HG02852 (cell line): ENCODE measurements around the gene BRSK2.

Experiments
- ATAC-seq: cut with Tn5 transposase; IDR thresholded peaks from one replicate; pipeline ENCODE4 v1.9.1; 2021; ENCODE audit warnings: mild to moderate bottlenecking, moderate library complexity; ENCODE audit not compliant: unreplicated experiment

Gene BRSK2

DNA sequence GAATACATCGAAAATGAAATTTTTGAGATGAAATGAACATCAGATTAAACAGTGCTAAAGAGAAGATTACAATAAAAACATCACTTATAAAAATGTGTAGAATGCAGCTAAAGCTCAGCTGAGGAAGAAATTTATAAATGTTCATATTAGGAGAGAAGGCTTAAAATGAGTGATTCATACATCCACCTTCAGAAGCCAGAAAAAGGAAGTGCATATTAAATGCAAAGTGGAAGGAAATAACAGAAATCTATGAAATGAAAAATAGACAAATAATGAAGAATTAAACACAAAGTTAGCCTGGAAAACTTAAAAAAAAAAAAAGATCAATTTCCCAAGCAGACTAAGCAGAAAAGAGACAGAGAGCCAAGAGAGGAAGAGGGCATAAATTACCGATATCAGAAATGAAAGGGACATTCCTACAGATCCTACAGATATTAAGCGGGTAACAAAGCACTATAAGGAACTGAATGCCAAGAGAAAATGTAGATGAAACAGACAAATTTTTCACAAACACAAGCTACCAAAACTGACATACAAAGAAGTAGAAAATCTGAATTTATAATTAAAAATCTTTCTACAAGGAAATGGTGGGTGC lies 104.0 kb downstream of the BRSK2 start:
- ATAC-seq, result no peak

DNA sequence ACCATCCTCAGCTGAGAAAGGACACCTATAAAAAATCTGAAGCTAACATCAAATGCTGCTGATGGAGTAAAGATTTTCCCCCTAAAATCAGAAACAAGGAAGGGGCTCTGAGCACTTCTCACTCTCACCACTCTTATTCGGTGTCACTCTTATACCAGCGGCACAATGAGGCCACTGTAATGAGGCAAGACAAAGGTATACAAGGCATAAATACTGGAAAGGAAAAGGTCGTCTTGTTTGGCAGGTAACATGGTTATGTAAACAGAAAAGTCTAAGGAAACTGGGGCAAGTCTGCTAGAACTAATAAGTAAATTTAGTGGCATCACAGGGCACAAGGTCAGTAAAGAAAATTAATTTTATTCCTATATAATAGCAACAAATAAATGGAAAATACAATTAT lies 104.9 kb downstream of the BRSK2 start:
- no peak for ATAC-seq

DNA sequence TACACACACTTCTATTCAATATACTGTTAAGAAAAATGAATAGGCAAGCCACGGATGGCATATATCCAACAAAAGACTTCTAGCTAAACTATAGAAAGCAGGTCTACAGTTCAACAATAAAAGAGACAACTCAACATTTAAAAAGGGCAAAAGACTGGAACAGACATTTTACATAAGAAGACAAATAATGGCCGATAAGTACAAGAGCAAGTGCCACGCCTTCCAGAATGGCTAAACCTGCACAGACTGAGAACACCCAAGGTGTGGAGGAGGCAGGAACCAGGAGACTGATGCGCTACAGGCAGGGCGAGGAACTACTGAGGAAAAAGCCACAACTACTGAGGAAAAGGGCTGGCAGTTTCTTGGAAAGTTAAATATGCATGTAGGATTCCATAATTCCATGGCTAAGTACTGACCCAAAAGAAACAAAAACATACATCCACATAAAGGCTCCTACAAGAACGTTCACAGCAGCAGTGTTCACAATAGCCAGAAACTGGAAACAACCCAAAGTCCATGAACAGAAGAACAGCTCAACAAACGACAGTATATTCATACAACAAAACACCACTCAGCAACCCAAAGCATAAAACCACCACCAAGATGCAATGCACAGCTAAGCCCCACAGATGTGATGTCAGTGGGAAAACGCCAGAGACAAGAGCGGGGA lies 106.5 kb downstream of the BRSK2 start:
- ATAC-seq, result no peak

DNA sequence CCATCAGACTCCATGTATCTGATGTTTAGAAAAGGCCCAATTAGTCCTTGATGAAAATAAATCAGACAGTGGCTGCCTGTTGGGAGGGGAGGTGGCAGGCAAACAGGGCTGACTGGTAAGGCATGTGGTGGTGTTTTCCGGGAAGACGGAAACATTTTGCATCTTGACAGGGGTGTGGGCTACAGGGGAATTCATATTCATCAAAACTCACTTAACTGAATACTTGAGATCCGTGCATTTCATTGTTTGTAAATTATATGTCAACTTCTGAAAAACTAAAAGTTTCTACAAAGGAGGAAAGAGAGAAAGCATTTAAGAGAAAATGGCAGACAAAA lies 107.0 kb downstream of the BRSK2 start:
- no peak for ATAC-seq

DNA sequence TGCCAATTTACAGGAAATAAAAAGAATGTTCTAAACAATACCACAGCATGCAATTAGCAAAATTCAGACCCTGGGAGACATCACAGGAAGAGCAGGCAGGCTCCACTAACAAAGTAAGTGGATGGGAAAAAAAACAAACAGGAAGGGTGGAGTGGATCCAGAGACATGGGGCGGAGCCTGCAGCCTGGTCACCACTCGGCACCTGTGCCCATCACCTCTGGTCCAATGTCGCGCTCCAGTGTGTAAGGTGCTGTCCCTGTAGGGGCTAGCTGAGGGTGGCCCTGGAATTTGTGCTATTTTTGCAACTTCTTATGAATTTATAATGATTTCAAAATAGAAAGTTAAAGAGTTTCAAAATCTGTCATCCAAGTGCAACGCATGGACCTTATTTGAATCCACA lies 107.9 kb downstream of the BRSK2 start:
- no peak for ATAC-seq

DNA sequence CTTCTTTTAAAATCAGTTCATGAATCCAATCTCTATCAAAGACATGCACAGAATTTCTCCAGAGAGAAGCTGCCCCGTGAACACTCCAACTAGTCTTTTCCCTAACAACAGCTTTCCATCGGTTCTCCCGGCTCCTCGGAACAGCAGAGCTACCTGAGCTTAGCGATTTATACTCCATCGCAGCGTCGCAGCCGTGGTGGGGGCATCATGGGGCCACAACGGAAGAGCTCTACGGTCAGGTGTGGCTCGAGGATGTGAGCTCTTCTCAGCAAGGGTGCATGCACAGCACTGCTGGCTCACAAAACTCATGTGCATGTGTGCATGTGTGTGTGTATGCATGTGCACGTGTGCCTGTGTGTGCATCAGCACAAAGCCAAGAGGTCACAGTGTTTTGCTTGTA lies 108.5 kb downstream of the BRSK2 start:
- no peak for ATAC-seq

DNA sequence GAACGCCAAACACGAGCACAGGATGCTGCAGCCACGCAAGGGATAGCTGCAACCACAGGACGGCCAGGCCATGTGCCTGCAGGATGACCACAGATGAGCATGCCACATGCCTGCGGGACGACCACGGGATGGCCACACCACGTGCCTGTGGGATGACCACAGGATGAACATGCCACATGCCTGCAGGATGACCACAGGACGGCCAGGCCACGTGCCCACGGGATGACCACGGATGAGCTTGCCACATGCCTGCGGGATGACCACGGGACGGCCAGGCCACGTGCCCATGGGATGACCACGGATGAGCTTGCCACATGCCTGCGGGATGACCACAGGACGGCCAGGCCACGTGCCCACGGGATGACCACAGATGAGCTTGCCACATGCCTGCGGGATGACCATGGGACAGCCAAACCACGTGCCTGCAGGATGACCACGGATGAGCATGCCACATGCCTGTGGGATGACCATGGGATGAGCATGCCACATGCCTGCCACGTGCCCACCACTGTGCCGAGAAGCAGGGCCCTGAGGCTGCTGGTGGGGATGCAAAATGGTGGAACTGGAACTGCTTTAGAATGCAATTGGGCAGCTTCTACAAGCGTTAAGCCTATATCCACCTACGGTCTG lies 109.6 kb downstream of the BRSK2 start:
- no peak for ATAC-seq

DNA sequence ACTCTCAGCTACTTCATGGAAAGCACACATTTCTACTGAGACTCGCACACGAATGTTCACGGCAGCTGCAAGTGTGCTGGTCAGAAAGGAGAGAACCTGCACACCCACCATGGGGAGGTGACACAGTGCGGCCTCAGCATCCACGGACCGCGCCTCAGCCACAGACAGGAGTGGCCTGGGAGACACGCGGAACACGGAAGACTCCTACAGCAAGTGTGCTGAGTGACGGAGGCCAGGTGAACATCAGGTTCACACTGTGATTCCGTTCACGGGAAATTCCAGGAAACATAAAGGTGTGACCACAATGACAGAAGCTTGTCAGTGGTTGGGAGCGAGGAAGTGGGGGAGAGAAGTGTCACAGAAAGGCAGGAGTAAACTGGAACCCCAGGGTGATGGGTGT lies 110.2 kb downstream of the BRSK2 start:
- no peak for ATAC-seq

DNA sequence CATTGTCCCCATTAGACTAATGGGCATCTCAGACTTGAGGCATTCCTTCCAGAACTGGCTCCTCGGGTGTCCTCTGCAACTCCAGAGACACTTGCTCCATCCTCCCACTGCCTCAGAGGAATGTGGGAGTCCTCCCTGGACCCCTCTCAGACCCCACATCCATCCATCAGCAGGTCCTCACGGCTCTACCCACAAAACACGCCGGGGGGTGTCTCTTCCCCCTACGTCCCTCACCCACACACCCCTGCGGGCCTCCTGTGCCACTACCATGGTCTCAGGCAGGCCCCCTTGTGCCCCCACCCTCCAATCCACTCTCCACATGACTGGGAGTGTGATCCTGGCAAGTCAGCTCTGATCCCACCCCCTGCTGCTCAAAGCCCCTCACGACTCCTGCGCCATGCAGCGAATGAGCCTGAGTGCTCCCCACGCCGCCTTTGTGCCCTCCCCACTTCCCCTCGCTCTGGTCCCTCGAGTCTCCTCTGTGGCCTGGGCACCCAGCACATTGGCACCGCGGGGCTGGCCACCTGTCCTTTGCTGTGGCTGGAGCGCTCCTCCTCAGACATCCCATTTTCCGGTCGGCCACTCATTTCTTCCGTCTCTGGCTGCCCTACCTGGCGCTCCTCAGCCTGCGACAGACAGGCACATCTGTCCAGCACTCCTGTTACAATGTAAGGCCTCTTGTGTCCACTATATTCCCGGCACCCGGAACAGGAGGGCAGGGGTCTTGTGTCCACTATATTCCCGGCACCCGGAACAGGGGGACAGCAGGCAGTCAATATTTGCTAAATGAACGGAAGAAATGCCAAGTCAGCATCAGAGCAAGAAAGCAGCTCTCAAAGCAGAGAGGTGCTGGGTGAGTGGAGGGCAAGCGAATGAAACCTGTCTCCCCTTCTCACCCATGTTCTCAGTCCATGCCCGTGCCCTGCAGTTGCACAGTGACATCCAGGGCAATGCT lies 111.0 kb downstream of the BRSK2 start:
- ATAC-seq, result no peak

DNA sequence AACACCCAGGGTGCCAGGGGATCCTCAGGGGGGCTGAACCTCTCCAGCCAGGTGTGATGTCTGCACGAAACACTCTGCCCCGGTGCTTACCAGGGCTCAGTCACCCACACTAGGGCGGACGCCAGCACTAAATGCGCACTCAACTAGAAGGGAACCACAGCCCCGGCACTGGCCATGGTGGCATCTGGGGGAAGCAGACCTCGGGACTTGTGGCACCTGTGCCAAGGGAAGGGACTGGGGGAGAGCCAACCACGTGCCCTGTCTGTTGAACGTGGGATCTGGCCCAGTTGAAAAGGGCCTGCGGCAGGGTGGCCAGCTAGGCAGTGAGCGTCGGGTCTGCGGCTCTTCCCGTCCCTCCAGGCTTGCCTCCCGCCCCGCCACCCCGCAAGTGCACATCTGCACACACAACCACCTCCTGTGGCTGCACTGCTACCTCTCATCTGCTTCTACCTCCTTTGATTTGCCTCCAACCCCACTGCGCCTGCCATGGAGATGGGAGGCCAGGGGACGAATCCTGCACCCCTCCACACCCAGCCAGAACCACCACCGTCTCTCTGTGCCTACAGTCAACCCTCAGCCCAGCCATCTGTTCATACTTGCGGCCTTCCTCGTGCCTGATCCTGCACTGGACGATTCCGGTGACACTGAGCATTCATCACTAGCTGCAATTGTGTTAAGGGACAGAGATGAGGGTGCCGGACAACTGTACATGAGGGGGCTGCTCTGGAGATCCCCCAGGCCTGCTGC lies 111.9 kb downstream of the BRSK2 start:
- ATAC-seq, result no peak

DNA sequence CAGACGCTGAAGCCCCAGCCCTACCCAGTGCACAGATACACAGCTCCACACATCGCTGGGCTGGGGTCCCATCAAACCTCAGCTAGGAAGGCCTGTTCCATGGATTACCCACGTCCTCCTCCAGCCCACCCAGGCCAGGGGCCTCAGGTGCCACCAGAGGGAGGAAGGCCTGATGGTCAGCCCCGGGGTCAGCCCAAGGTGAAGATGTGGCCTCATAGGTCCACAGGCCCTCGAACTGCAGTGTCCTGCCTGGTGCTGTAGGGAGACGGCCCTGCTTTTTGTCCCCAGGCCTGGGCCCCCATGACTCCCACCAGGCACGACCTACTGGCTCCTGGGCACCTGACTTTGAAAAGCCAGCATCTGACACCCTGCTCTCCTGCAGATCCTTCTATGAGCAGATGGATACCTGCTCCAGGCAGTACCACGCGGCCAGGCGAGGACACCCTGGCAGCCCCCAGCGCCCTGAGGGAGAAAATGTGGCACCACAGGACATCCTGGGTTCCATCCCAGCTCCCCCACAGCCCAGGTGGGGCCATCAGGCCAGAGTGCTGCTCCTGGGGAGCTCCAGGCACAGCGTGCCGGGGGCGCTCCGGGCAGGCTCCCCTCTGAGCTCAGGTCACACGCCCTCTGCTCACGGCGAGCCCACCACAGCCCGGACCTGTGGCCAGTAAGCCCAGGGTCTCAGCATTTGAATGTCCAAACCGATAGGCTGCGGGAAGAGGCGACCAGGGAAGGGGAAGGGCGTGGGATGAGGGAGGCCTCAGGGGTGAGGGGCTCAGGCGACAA lies 112.6 kb downstream of the BRSK2 start:
- no peak for ATAC-seq

DNA sequence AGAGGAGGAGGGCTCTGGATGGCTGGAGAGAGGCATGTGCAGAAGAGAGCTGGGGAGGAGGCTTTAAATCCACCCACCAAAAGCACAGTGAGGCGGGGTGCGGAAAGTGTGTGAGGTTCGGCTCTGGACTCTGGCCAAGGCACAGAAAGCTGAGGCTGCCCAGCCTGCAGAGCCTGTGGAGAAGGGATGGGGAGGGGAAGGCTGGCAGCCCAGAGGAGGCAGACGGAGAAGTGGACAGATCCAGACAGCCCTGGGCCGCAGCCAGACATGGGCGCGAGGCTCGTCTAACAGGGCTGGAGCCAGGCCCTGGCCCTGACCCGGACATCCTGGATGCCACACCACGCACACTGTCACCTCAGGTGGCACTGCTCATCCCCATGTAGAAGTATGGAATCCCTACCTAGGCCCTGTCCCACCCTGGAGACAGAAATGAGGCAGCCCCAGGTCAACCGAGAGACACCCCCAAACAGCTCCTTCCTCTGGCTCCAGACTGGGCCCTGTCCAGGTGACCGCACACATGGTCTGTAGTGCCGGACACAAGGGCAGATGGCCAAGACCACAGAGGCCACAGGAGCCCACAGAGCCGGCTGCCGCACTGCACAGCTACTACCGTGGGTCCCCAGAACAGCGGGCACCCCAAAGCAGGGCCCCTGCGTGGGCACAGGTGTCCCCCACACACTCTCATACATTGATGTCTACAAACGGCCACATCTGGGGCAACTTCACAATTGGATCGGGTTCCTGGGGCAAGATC lies 113.4 kb downstream of the BRSK2 start:
- ATAC-seq, result no peak

DNA sequence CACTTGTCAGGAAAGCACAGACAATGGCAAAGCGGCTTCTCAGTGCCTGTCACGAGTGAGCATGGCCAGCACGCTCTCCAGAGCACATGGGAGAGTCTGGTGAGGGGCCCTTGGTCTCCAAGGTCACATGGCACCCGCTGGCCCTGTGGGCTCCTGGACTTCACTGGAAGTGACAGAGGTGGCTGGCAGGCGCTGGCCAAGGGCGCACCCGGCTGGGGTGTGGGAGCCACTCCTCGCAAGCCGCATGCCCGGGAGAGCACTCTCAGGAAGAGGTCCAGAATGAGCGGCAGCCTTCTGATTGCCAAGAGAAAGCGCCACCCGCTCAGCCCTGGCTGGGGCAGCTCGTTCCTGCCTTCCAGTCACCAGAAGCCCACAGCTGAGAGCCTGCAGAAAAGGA lies 114.0 kb downstream of the BRSK2 start:
- ATAC-seq, result no peak

DNA sequence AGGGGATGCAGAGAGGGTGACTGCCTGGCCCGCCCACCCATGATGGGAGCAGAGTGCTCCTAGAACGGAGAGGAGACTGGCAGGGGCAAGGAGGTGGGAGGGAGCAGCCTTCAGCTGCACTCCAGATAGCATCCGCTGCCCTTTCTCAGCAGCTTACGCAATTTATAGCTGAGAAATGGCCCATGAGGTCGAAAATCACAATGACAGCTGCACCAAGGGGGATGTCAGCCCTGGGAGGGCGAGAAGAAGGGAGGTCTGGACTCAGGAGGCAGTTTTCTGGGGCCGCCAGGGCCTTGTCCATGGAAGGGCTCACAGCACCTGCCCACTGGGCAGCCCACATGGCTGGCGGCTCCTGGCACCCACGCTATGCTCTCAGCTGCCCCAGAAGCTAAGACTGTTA lies 114.4 kb downstream of the BRSK2 start:
- ATAC-seq, result no peak

DNA sequence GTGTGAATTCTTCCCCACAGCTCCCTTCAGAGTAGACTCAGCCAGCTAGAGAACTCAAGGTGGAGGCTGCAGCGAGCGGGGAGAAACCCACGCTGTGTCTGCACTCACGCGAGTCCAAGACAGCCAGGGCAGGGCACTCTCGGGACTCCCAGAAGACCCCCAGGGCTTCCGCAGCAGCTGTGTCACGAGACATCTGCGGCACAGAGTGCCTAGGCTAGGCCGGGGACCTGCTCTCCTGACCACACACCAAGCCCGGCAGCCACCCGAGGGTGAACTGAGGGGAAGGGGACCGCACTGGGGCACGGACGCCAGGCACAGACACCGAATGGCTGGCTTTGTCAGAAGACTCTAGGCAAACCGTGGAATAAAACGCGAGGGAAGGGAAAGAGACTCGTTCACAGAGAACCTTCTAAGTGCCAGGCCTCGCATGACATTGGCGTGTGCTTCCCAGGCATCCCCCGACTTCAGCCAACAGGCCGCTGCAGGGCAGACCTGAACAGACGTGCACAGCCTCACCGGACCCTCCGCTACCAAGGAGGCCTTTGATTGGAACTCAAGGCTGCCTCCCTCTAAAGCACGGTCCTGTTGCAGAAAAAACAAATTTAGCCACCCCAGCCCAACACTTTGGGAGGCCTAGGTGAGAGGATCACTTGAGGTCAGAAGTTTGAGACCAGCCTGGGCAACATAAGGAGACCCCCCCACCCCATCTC lies 115.0 kb downstream of the BRSK2 start:
- ATAC-seq, result no peak

DNA sequence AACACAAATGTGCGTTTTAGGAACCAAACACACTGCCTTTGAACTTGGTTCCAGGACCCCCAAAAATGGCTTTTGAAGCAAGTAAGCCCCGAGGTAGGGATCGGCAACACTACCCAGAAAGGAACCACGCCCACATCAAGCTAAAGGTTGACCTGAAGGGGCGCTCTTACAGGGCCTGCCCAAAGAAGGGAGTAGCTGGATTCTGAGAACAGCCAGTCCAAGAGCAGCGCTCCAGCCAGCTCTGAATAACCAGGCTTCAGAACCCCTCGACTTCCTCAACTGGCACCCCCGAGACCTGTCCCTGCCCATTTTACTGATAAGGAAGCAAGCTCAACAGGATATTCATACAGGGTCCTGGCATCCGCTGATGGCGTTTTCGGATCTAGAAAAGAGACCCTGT lies 115.7 kb downstream of the BRSK2 start:
- no peak for ATAC-seq

DNA sequence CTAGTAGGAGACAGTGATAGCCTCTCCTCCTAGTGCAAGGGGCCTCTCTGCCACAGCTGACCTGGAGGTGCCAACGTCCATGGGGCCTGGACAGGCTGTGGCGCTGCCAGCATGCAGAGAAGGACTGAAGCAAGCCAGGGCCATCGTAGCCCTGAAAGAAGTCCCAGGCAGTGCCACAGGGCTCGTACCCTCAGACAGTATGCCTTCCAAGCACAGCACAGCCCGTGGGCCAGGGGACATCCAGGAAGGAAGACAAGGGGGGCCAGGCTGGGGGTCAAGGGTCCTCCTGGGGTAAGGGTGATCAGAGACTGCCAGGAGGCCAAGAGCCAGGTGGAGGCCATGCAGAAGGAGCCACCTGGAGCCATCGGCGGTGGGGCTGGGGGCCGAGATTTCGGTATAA lies 117.2 kb downstream of the BRSK2 start:
- ATAC-seq, result no peak

DNA sequence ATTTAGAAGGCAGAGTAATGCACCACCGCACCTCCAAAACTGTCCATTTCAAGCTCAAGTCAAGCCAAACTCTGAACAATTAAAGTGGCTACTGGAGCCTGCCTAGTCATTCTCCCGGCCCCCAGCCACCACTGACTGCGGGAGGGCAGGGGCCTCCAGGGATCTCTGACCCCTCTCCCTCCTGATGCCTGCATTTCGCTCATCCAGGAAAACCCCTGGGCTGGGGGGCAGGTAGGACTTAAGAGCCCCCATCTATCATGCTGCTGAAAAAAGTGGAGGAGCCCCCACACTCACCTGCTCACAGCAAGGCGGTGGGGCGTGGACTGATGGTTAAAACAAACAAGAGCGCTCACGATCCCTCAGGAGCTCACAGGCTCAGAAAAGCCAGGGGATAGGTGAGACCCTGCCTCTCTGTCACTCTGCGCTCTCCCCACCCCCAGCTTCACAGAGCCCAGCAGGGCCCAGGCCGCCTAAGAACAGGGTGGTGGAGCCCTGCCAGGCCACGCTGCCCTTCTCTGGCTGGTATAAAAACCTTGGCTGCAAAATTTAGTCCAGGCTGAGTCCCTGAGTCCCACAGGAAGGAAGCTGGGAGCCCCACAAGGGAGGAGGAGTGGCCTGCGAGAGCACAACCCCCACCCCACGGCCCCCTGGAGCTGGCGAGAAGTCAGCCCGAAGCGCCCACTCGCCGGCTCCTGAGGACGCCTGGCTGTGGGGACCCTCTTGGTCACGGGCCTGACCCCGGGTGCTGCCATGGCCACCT lies 117.8 kb downstream of the BRSK2 start:
- ATAC-seq, result no peak
